Measurements from ENCODE around the gene ERGIC1.
A peak's percentile ranks its signal among the peaks of the same experiment; 100 is the strongest.

Gene ERGIC1

DNA sequence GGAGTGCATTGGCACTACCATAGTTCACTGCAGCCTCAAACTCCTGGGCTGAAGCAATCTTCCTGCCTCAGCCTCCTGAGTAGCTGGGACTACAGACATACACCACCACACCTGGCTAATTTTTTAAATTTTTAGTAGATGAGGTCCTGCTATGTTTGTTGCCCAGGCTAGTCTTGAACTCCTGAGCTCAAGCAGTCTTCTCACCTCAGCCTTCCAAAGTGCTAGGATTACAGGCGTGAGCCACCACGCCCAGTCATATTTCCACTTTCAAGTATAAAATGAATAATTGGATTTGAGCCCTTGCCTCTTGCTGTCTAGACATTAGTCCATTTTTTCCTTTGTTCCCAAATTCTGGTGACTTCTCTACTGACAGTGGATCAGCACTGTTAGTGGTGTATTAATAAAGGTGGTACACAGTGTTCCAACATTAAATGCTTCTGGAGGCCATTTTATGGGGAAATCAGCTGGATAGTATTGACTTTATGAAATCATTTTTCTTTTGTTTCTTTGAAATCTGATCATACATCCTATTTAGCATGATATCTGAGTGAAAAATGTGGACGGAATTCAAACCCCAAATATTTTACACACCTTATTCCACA lies 165.4 kb downstream of the ERGIC1 start:
- FAIRE-seq, result no peak

DNA sequence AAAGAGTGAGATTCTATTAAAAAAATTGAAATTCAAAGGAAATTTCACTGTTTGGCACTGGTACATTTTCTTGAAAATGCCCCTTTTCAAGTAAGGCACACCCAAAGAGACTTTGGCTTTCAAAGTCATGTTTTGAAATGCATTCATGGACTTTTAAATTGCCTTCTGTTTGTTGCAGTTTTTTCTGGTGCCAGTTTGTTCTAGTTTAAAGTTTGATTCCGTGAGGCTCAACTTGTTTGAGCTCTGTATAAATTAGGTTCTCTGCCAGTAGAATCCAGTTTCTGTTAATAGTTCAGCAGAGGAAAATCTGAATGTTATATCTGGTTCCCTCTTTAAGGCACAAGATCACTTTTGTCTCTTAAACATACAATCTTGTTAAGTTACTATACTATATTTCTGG lies 165.9 kb downstream of the ERGIC1 start:
- FAIRE-seq, result no peak

More for the DNA sequence above, 165.4 kb downstream of the ERGIC1 start:
- DNase-seq (ENCODE audit: extremely low spot score, insufficient read length, low read depth), result no peak

GRCh38 chr5:173001229-173001841 lies 167.3 kb downstream of the ERGIC1 start:
- DNase-seq (ENCODE audit: extremely low spot score, insufficient read length, low read depth), result no peak
- FAIRE-seq, result peak; percentile 91

More for the DNA sequence above, 165.9 kb downstream of the ERGIC1 start:
- no peak for DNase-seq (ENCODE audit: extremely low spot score, insufficient read length, low read depth)
